Tibial nerve (tissue), 4 donors: ENCODE results near the gene TFIP11.

Source experiments
- EP300 ChIP-seq, 2 donors: sonication (generic); formaldehyde crosslinking; IDR thresholded peaks; one replicate each; pipeline ENCODE4 v1.6.1; 2017; ENCODE audit warnings: antibody characterized with exemption in 2 of 2, mild to moderate bottlenecking in 1 of 2
- TF ChIP-seq, protein P1 (sequence below), 5 experiments: fragments of 200-600 bp in 3 of 5; fragments of 450-650 bp in 2 of 5; sonication (generic) in 3 of 5; IDR thresholded peaks; one replicate each; pipeline ENCODE4 v1.5.1; 2016 to 2019; ENCODE audit warnings: antibody characterized with exemption in 5 of 5, mild to moderate bottlenecking in 3 of 5, moderate library complexity in 2 of 5

GRCh38 chr22:26522592-26522991 is 10.3 kb upstream of the TFIP11 start:
- TF ChIP-seq, protein P1, sequence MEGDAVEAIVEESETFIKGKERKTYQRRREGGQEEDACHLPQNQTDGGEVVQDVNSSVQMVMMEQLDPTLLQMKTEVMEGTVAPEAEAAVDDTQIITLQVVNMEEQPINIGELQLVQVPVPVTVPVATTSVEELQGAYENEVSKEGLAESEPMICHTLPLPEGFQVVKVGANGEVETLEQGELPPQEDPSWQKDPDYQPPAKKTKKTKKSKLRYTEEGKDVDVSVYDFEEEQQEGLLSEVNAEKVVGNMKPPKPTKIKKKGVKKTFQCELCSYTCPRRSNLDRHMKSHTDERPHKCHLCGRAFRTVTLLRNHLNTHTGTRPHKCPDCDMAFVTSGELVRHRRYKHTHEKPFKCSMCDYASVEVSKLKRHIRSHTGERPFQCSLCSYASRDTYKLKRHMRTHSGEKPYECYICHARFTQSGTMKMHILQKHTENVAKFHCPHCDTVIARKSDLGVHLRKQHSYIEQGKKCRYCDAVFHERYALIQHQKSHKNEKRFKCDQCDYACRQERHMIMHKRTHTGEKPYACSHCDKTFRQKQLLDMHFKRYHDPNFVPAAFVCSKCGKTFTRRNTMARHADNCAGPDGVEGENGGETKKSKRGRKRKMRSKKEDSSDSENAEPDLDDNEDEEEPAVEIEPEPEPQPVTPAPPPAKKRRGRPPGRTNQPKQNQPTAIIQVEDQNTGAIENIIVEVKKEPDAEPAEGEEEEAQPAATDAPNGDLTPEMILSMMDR (IDR thresholded peaks at IDR 0.05) = no peak
- TF ChIP-seq EP300 (IDR thresholded peaks at IDR 0.05) = no peak
